H1 (cell line): ENCODE measurements around the gene CFHR3.

ENCODE experiments used
- ATF2 ChIP-seq: IDR thresholded peaks from 2 replicates; pipeline ENCODE4 v1.6.1; 2012; ENCODE audit warnings: low read length, inconsistent platforms
- CEBPB ChIP-seq: IDR thresholded peaks from 2 replicates; pipeline ENCODE4 v1.6.1; 2012; ENCODE audit warnings: low read depth, low read length
- EP300 ChIP-seq, 2 experiments: IDR thresholded peaks; 1 replicate in 1 of 2; 2 replicates in 1 of 2; pipeline ENCODE4 v1.6.1; 2011 to 2012; ENCODE audit warnings: low read depth in 2 of 2, low read length in 2 of 2, mild to moderate bottlenecking in 2 of 2, borderline replicate concordance in 1 of 2, inconsistent platforms in 1 of 2, moderate library complexity in 1 of 2
- EZH2 ChIP-seq: fragments of 200-600 bp; sonication (generic); IDR thresholded peaks from 2 replicates; pipeline ENCODE4 v1.7.1; 2012; ENCODE audit warnings: low read depth, mild to moderate bottlenecking, moderate library complexity, low read length, inconsistent platforms; ENCODE audit not compliant: severe bottlenecking
- JUN ChIP-seq: IDR thresholded peaks from 2 replicates; pipeline ENCODE4 v1.6.1; 2011; ENCODE audit warnings: low read depth, mild to moderate bottlenecking, improper control_type of control experiment, low read length
- RFX5 ChIP-seq: IDR thresholded peaks from 2 replicates; pipeline ENCODE4 v1.6.1; 2011; ENCODE audit warnings: low read depth, low read length, improper control_type of control experiment, borderline replicate concordance
- SIN3A ChIP-seq, 2 experiments: IDR thresholded peaks in 1 of 2; conservative IDR thresholded peaks in 1 of 2; 2 replicates each; pipeline ENCODE4 v1.6.1; 2011 to 2012; ENCODE audit warnings: low read length in 2 of 2, improper control_type of control experiment in 1 of 2, low read depth in 1 of 2, mild to moderate bottlenecking in 1 of 2
- TCF12 ChIP-seq: IDR thresholded peaks from 2 replicates; pipeline ENCODE4 v1.6.1; 2011; ENCODE audit warnings: low read depth, mild to moderate bottlenecking, low read length
- YY1 ChIP-seq: IDR thresholded peaks from 2 replicates; pipeline ENCODE4 v1.6.1; 2011; ENCODE audit warnings: low read depth, mild to moderate bottlenecking, low read length

GRCh38 chr1:196808529-196809235, 34.0 kb downstream of the CFHR3 start:
- no peak for TF ChIP-seq JUN
- TF ChIP-seq YY1 = no peak
- TF ChIP-seq EP300 (IDR thresholded peaks at IDR 0.05; ENCODE audit: borderline replicate concordance in 1 of 2, low read depth in 2 of 2, low read length in 2 of 2) = no peak
- TF ChIP-seq EZH2 = no peak
- TF ChIP-seq CEBPB = no peak
- TF ChIP-seq SIN3A (conservative IDR thresholded peaks at IDR 0.05 in 1 of 2, IDR thresholded peaks at IDR 0.05 in 1 of 2; ENCODE audit: low read depth in 1 of 2, low read length in 2 of 2) = no peak
- no peak for TF ChIP-seq ATF2
- TF ChIP-seq TCF12 = no peak
- TF ChIP-seq RFX5 = no peak
